Measurements from ENCODE around the gene NUDT14. TPM values are rescaled to one million over a fixed set of nuclear protein-coding genes. Genes with fewer than 3 reads are reported as not detected.

Gene NUDT14
- total RNA-seq, 4 donors from 2014 or later = 11.0 to 22.3 (median 13.2) TPM; not detected in 1

- H3K9me3 ChIP-seq = no peaks in the 10 kb centered on the region
- no peak overlapping the region for H3K4me3 ChIP-seq
- no peaks in the 10 kb centered on the region for H3K36me3 ChIP-seq
- H3K27me3 ChIP-seq = no peaks in the 10 kb centered on the region
- no peak for DNase-seq
- peaks cover 0 to 8% of the 10 kb centered on the region in 2 donors for H3K4me1 ChIP-seq
- TF ChIP-seq CTCF (IDR thresholded peaks at IDR 0.05) (no peak), POLR2A (IDR thresholded peaks at IDR 0.05) (no peak)
- intact Hi-C loops (cut with DNase I; ENCODE audit: low total_unique reads) = no loop called here
- H3K27ac ChIP-seq = no peak overlapping the region
Observed at GRCh38 chr14:105209091-105209490, 28.0 kb upstream of the NUDT14 start.

- DNase-seq = no peak
- H3K36me3 ChIP-seq = no peaks in the 10 kb centered on the region
- intact Hi-C loops (cut with DNase I; ENCODE audit: low total_unique reads) = no loop called here
Observed at GRCh38 chr14:105208738-105209075, 27.6 kb upstream of the NUDT14 start.

GRCh38 chr14:105207996-105208737, 27.1 kb upstream of the NUDT14 start:
- intact Hi-C loops (cut with DNase I; ENCODE audit: low total_unique reads) = no loop called here
- H3K27me3 ChIP-seq = no peaks in the 10 kb centered on the region

More at GRCh38 chr14:105208738-105209075, 27.6 kb upstream of the NUDT14 start:
- Histone ChIP-seq H3K4me3 (no peak overlapping the region), H3K9me3 (no peaks in the 10 kb centered on the region), H3K27me3 (no peaks in the 10 kb centered on the region), H3K4me1 (peaks cover 0 to 8% of the 10 kb centered on the region in 2 donors), H3K27ac (no peak overlapping the region)
- TF ChIP-seq POLR2A (IDR thresholded peaks at IDR 0.05) (no peak), CTCF (IDR thresholded peaks at IDR 0.05) (no peak)

GRCh38 chr14:105207460-105207901, 26.4 kb upstream of the NUDT14 start:
- no peaks in the 10 kb centered on the region for H3K36me3 ChIP-seq
- H3K27me3 ChIP-seq = no peaks in the 10 kb centered on the region
- TF ChIP-seq POLR2A (IDR thresholded peaks at IDR 0.05) = no peak
- TF ChIP-seq CTCF (IDR thresholded peaks at IDR 0.05) = no peak
- no peak for DNase-seq
- H3K4me3 ChIP-seq = no peak overlapping the region
- H3K27ac ChIP-seq = no peak overlapping the region
- H3K9me3 ChIP-seq = no peaks in the 10 kb centered on the region
- peaks cover 0 to 8% of the 10 kb centered on the region in 2 donors for H3K4me1 ChIP-seq
- intact Hi-C loops (cut with DNase I; ENCODE audit: low total_unique reads) = no loop called here

More at GRCh38 chr14:105207996-105208737, 27.1 kb upstream of the NUDT14 start:
- H3K36me3 ChIP-seq = no peaks in the 10 kb centered on the region
- H3K9me3 ChIP-seq = no peaks in the 10 kb centered on the region
- H3K4me1 ChIP-seq = peaks cover 0 to 8% of the 10 kb centered on the region in 2 donors
- TF ChIP-seq POLR2A (IDR thresholded peaks at IDR 0.05) (no peak), CTCF (IDR thresholded peaks at IDR 0.05) (no peak)
- no peak overlapping the region for H3K4me3 ChIP-seq
- DNase-seq = no peak
- H3K27ac ChIP-seq = no peak overlapping the region

DNA sequence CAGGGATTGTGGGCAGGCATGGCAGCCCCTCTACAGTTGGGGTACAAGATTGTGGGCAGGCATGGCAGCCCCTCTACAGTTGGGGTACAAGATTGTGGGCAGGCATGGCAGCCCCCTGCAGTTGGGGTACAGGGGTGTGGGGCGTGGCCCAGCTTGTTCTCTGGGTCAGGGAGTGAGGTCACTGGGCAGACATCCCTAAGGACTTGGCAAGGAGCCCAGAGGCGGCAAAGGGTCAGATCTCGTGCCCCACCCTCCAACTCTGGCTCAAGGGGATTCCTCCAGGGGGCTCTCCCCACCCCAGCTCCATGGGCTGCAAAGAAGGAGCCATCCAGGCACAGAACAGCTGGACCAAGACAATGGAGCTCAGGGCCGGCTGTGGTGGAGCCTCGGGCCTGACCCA, 25.8 kb upstream of the NUDT14 start:
- no peaks in the 10 kb centered on the region for H3K36me3 ChIP-seq
- H3K27me3 ChIP-seq = no peaks in the 10 kb centered on the region
- H3K4me1 ChIP-seq = peaks cover 0 to 8% of the 10 kb centered on the region in 2 donors
- H3K9me3 ChIP-seq = no peaks in the 10 kb centered on the region
- DNase-seq = no peak
- no peak overlapping the region for H3K27ac ChIP-seq
- no peak overlapping the region for H3K4me3 ChIP-seq
- intact Hi-C loops (cut with DNase I; ENCODE audit: low total_unique reads) = no loop called here
- no peak for TF ChIP-seq POLR2A (IDR thresholded peaks at IDR 0.05)
- no peak for TF ChIP-seq CTCF (IDR thresholded peaks at IDR 0.05)
